GM21367 (cell line): ENCODE measurements around the gene CTBS.
"Not testable (repeated sequence)": the region's sequence is repeated elsewhere in the genome, so short reads cannot be mapped to it uniquely, and the experiment has no call there.

Experiments used
- ATAC-seq: cut with Tn5 transposase; IDR thresholded peaks from one replicate; pipeline ENCODE4 v1.9.1; 2021; ENCODE audit not compliant: unreplicated experiment

Gene CTBS

GRCh38 chr1:84585803-84586202, 11.6 kb upstream of the CTBS start:
- ATAC-seq, result no peak

- no peak for ATAC-seq
Observed at GRCh38 chr1:84584126-84584525, 9.9 kb upstream of the CTBS start.

- ATAC-seq, result no peak
Observed at GRCh38 chr1:84583648-84584047, 9.4 kb upstream of the CTBS start.

- ATAC-seq, result no peak
Observed at GRCh38 chr1:84582802-84583587, 8.8 kb upstream of the CTBS start.

GRCh38 chr1:84581648-84582047, 7.4 kb upstream of the CTBS start:
- ATAC-seq, result no peak

GRCh38 chr1:84574936-84575335, 696 bp upstream of the CTBS start:
- ATAC-seq, result no peak

GRCh38 chr1:84573481-84573966, 716 bp downstream of the CTBS start:
- no peak for ATAC-seq

- no peak for ATAC-seq
Observed at GRCh38 chr1:84571150-84571535, 3.1 kb downstream of the CTBS start.

GRCh38 chr1:84570436-84571149, 3.6 kb downstream of the CTBS start:
- ATAC-seq, result no peak

GRCh38 chr1:84569216-84569615, 5.0 kb downstream of the CTBS start:
- ATAC-seq, result no peak

GRCh38 chr1:84550826-84551225, 23.4 kb downstream of the CTBS start:
- ATAC-seq, result no peak

GRCh38 chr1:84541679-84542078, 32.6 kb downstream of the CTBS start:
- ATAC-seq, result no peak

- no peak for ATAC-seq
Observed at GRCh38 chr1:84540759-84541158, 33.5 kb downstream of the CTBS start.

- no peak for ATAC-seq
Observed at GRCh38 chr1:84539972-84540371, 34.3 kb downstream of the CTBS start.

GRCh38 chr1:84538599-84538998, 35.6 kb downstream of the CTBS start:
- no peak for ATAC-seq

- ATAC-seq, result no peak
Observed at GRCh38 chr1:84525779-84526178, 48.5 kb downstream of the CTBS start.

GRCh38 chr1:84524590-84524989, 49.6 kb downstream of the CTBS start:
- no peak for ATAC-seq

GRCh38 chr1:84510668-84511067, 63.6 kb downstream of the CTBS start:
- ATAC-seq, result no peak

GRCh38 chr1:84510165-84510564, 64.1 kb downstream of the CTBS start:
- ATAC-seq, result no peak

- no peak for ATAC-seq
Observed at GRCh38 chr1:84509029-84509428, 65.2 kb downstream of the CTBS start.

- ATAC-seq, result no peak
Observed at GRCh38 chr1:84508510-84508909, 65.7 kb downstream of the CTBS start.

GRCh38 chr1:84507887-84508286, 66.4 kb downstream of the CTBS start:
- not testable (repeated sequence) for ATAC-seq
